ENCODE results near the gene AHCY.
"Not testable (repeated sequence)": the region's sequence is repeated elsewhere in the genome, so short reads cannot be mapped to it uniquely, and the experiment has no call there.

The AHCY gene

GRCh38 chr20:34254979-34255378, 48.2 kb downstream of the AHCY start:
- no peak for DNase-seq (ENCODE audit: low spot score)

DNA sequence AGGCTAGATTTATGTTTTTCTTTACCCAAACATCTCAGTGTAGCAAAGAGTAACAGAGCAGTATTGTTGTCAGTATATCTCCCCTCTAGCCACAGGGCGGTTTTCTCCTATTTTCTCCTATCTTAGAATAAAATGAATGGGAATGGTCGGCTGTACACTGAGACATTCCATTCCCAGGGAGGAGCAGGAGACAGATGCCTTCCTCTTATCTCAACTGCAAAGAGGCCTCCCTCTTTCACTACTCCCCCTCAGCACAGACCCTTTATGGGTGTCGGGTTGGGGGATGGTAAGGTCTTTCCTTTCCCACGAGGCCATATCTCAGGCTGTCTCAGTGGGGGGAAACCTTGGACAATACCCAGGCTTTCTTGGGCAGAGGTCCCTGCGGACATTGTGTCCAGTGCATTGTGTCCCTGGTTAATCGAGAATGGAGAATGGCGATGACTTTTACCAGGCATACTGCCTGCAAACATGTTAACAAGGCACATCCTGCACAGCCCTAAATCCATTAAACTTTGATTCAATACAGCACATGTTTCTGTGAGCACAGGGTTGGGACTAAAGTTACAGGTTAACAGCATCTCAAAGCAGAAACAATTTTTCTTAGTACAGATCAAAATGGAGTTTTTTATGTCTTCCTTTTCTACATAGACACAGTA, 50.6 kb downstream of the AHCY start:
- DNase-seq (ENCODE audit: low spot score), result not testable (repeated sequence)

- no peak for DNase-seq (ENCODE audit: low spot score)
Measured at GRCh38 chr20:34251619-34252018, 51.5 kb downstream of the AHCY start.

- DNase-seq (ENCODE audit: low spot score), result no peak
Measured at GRCh38 chr20:34250005-34250404, 53.1 kb downstream of the AHCY start.

DNA sequence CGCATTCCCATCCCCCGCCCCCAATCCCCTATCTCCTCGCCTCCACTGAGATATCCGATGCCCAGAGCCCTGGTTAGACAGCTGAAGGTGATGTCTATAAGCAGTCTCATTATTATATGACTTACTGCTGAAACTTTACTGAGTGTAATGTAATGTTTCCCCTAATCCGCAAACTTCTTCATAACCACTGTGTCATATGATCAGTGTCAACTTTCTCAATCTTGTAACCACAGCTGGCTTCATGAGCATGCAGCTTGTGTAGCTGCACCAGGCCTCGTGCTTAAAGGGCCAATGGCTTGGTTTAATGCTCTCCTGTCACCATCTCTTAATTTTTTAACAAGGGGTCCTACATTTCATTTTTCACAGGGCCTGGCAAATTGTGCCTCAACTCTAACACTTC, 53.9 kb downstream of the AHCY start:
- no peak for DNase-seq (ENCODE audit: low spot score)

GRCh38 chr20:34246126-34246626, 57.0 kb downstream of the AHCY start:
- DNase-seq (ENCODE audit: low spot score), result no peak

GRCh38 chr20:34243377-34243776, 59.8 kb downstream of the AHCY start:
- DNase-seq (ENCODE audit: low spot score), result no peak

DNA sequence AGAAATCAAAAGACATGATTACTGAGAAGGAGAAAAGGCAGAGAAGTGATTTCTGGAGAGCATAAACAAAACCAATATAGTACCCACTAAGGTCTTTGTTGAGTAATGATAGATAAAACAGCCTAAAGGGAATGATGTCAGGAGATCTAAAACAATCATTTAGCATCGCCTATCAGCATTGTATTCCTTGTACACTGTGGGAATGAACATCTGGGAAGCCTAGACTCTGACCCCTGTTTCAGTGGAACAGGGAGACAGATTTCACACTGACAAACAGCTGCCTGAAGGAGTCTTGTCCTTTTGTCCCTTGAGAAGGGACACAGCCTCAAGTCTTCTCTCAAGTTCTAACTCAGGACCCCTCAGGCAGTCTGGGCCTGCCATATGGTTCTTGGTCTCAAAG, 60.3 kb downstream of the AHCY start:
- DNase-seq (ENCODE audit: low spot score), result no peak

DNA sequence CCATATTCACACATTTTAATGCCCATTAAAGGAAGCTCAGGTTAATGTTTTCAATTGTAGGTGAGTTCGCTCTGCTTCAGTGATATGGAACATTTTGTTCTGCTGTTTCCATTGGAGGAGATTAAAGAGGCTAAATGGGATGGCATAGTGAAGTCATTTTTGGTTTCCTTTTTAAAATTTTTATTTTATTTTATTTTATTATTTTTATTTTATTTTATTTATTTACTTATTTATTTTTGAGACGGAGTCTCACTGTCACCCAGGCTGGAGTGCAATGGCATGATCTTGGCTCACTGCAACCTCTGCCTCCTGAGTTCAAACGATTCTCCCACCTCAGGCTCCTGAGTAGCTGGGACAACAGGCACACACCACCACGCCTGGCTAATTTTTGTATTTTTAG, 61.1 kb downstream of the AHCY start:
- not testable (repeated sequence) for DNase-seq (ENCODE audit: low spot score)

GRCh38 chr20:34240693-34241615, 62.2 kb downstream of the AHCY start, which contains the start of gene ASIP:
TSS of gene ASIP (plus strand) at chr20:34241423. CDS start at chr20:34260375, 18,952 bp downstream.
- no peak for DNase-seq (ENCODE audit: low spot score)

GRCh38 chr20:34240121-34240520, 63.0 kb downstream of the AHCY start:
- no peak for DNase-seq (ENCODE audit: low spot score)

DNA sequence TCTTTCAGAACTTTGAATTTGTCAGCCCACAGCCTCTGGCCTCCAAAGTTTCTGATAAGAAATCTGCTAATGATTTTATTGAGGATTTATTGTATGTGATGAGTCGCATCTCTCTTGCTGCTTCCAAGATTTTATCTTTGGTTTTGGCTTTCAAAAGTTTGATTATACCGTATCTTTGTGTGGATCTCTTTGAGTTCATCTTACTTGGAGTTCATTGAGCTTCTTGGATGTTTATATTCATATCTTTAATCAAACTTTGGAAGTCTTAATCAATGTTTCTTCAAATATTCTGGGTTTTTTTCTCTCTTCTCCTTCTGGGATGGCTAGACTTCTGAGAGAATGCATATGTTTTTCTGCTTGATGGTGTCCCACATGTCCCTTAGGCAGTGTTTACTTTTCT, 65.2 kb downstream of the AHCY start:
- no peak for DNase-seq (ENCODE audit: low spot score)

GRCh38 chr20:34235875-34236274, 67.3 kb downstream of the AHCY start:
- DNase-seq (ENCODE audit: low spot score), result no peak

DNA sequence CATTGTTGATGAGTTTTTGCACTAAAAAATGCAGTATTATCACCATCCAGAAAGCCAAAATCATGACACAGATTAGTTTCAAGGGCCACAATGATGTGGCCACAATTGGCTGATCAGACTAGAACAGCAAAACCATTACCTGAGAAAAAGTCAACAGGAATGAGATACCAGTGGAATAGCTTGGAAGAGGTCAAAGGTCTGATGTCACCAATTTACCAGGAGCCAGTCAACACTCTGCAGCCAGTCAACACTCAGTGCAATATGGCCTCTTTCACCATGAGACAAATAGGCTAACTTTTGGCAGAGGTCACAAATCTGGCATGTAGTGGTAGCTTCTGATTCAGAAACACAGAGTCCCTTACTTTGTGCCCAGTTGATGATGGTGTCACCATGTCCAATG, 69.5 kb downstream of the AHCY start:
- DNase-seq (ENCODE audit: low spot score), result no peak

DNA sequence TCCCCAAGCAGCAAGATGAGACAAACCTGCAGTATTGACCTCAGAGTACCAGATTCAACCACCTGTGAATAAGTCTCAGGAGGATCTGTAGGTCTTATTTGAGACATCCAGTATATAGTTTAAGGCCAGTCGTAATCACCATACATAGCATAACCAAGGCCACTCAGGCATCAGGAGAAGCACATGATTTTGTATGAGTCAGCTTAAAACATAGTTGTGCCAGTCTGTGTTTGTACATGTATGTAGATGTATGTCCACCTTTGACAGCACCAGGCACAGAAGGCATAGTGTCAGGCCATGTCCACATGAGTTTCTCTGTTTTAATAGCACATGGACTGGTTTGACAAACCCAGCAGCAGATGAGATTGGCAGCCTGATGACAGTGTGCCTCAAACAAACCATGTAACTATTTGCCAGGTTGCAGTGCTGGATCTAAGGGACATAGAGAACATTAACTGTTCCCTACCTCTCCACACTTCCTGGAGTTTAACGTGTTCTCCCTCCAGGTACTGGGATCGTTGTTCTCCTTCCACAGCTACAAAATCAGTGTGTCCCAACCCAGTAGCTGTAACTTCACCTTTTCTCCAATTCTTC, 70.6 kb downstream of the AHCY start:
- no peak for DNase-seq (ENCODE audit: low spot score)

DNA sequence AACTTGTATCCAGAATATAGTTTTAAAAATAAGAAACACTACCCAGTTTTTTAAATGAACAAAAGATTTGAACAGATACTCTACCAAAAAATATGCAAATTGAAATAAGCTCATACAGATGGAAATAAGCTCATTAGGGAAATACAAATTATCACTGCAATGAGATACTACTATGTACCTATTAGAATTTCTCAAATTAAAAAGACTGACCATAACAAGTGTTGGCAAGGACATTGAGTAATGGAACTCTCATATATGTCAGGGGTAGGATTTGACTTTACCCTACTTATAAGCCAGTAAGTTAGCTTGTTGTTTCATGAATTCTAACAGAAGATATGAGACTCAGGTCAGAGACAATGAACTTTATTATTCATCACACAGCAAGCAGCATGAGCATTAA, 71.5 kb downstream of the AHCY start:
- DNase-seq (ENCODE audit: low spot score), result no peak

Measured in globus pallidus (tissue), 1 donor.